H1 (cell line): ENCODE results near the gene BTRC. TPM values are rescaled to one million over a fixed set of nuclear protein-coding genes. Genes with fewer than 3 reads are reported as not detected.

Experiments
- CTCF ChIA-PET: fragments of 300-600 bp; sonication (Branson Sonifier 250); formaldehyde crosslinking; loops from one replicate; lab custom pipeline; 2021; ENCODE audit not compliant: partially characterized antibody; lab: Charles Lee
- POLR2A ChIA-PET: fragments of 300-600 bp; sonication (Branson Sonifier 250); formaldehyde crosslinking; loops from one replicate; lab custom pipeline; 2021; ENCODE audit warnings: inconsistent platforms; ENCODE audit not compliant: partially characterized antibody; lab: Charles Lee
- DNase-seq, 2 experiments: peaks; one replicate each; pipeline versions ENCODE4 v3.0.0 to v3.0.0-alpha.2; 2010 to 2022; ENCODE audit warnings: low spot score in 2 of 2, low read depth in 1 of 2, mixed read lengths in 1 of 2
- FAIRE-seq: peaks from 2 replicates; lab custom pipeline; 2011; peaks lifted over from hg19 to GRCh38; lab: Jason Lieb, UNC
- H2AFZ ChIP-seq: 2 replicates; pipeline ENCODE4 v1.8.1; 2012; ENCODE audit warnings: low read length, inconsistent platforms
- H2AK5ac ChIP-seq: 2 replicates; pipeline ENCODE4 v1.6.1; 2013; ENCODE audit warnings: low read depth, low read length
- H2BK120ac ChIP-seq: replicated peaks from 2 replicates; pipeline ENCODE3; 2013; ENCODE audit warnings: low read depth, low read length, inconsistent platforms
- H2BK12ac ChIP-seq: 2 replicates; pipeline ENCODE4 v1.6.1; 2013; ENCODE audit warnings: low read depth, low read length
- H2BK15ac ChIP-seq: 2 replicates; pipeline ENCODE4 v1.6.1; 2013; ENCODE audit warnings: low read length
- H2BK20ac ChIP-seq: 2 replicates; pipeline ENCODE4 v1.6.1; 2013; ENCODE audit warnings: low read length
- H2BK5ac ChIP-seq: 2 replicates; pipeline ENCODE4 v1.6.1; 2013; ENCODE audit warnings: low read depth, low read length
- H3K14ac ChIP-seq: 2 replicates; pipeline ENCODE4 v1.6.1; 2013; ENCODE audit warnings: inconsistent platforms; ENCODE audit not compliant: insufficient read length
- H3K18ac ChIP-seq: 2 replicates; pipeline ENCODE4 v1.6.1; 2013; ENCODE audit warnings: low read length; ENCODE audit errors: extremely low read depth
- H3K23ac ChIP-seq: 2 replicates; pipeline ENCODE4 v1.6.1; 2013; ENCODE audit warnings: inconsistent platforms; ENCODE audit not compliant: insufficient read length
- H3K23me2 ChIP-seq: 2 replicates; pipeline ENCODE4 v1.6.1; 2013; ENCODE audit warnings: low read depth, low read length
- H3K27ac ChIP-seq: 2 replicates; pipeline ENCODE4 v1.6.1; 2011; ENCODE audit warnings: low read depth, low read length, inconsistent platforms
- H3K27me3 ChIP-seq, 4 experiments: replicated peaks in 1 of 4; 1 replicate in 1 of 4; 2 replicates in 3 of 4; pipeline versions ENCODE4 v1.6.1 to v1.8.1; 2011 to 2013; ENCODE audit warnings: low read length in 3 of 4, mild to moderate bottlenecking in 3 of 4, inconsistent platforms in 2 of 4, mixed read lengths in 2 of 4, moderate library complexity in 1 of 4; ENCODE audit not compliant: control insufficient read depth in 3 of 4, insufficient read depth in 3 of 4; ENCODE audit errors: extremely low read depth in 1 of 4
- H3K36me3 ChIP-seq, 4 experiments: 2 replicates each; pipeline versions ENCODE4 v1.6.1 to v1.8.1; 2011 to 2013; ENCODE audit warnings: mild to moderate bottlenecking in 4 of 4, low read length in 3 of 4, moderate library complexity in 2 of 4, control low read depth in 1 of 4, inconsistent platforms in 1 of 4; ENCODE audit not compliant: insufficient read depth in 4 of 4, control insufficient read depth in 2 of 4
- H3K4ac ChIP-seq: replicated peaks from 2 replicates; pipeline ENCODE3; 2013; ENCODE audit warnings: low read length, low read depth, mixed read lengths, inconsistent platforms; ENCODE audit not compliant: insufficient read length
- H3K4me1 ChIP-seq, 4 experiments: replicated peaks in 1 of 4; 1 replicate in 1 of 4; 2 replicates in 3 of 4; pipeline versions ENCODE4 v1.6.1 to v1.8.1; 2011 to 2013; ENCODE audit warnings: low read length in 3 of 4, inconsistent platforms in 2 of 4, mixed read lengths in 1 of 4; ENCODE audit not compliant: insufficient read depth in 4 of 4, control insufficient read depth in 3 of 4
- H3K4me2 ChIP-seq, 2 experiments: 2 replicates each; pipeline versions ENCODE4 v1.6.1 to v1.8.1; 2011 to 2013; ENCODE audit warnings: low read depth in 2 of 2, low read length in 2 of 2, control low read depth in 1 of 2, inconsistent platforms in 1 of 2, mild to moderate bottlenecking in 1 of 2; ENCODE audit not compliant: insufficient read depth in 1 of 2
- H3K4me3 ChIP-seq, 4 experiments: fragments of 200-600, 300-600 bp in 1 of 4; sonication (generic), shearing (Covaris generic), sonication (Bioruptor Twin) in 1 of 4; 2 replicates each; pipeline versions ENCODE4 v1.5.1 to v1.8.1; 2011 to 2016; ENCODE audit warnings: low read length in 4 of 4, low read depth in 3 of 4, control low read depth in 2 of 4, inconsistent platforms in 2 of 4, mild to moderate bottlenecking in 2 of 4, mixed read lengths in 1 of 4, moderate library complexity in 1 of 4; ENCODE audit not compliant: insufficient read depth in 2 of 4; ENCODE audit errors: extremely low read depth in 1 of 4
- H3K56ac ChIP-seq: replicated peaks from 2 replicates; pipeline ENCODE3; 2013; ENCODE audit warnings: low read depth, mild to moderate bottlenecking, mixed read lengths, low read length, inconsistent platforms; ENCODE audit not compliant: insufficient read length
- H3K79me1 ChIP-seq: 2 replicates; pipeline ENCODE4 v1.6.1; 2013; ENCODE audit warnings: low read depth, low read length, control low read depth
- H3K79me2 ChIP-seq, 2 experiments: 2 replicates each; pipeline versions ENCODE4 v1.6.1 to v1.8.1; 2012 to 2013; ENCODE audit warnings: low read length in 2 of 2, mild to moderate bottlenecking in 2 of 2, inconsistent platforms in 1 of 2; ENCODE audit not compliant: insufficient read depth in 2 of 2, control insufficient read depth in 1 of 2
- H3K9ac ChIP-seq, 4 experiments: replicated peaks in 1 of 4; 1 replicate in 1 of 4; 2 replicates in 3 of 4; pipeline versions ENCODE4 v1.6.1 to v1.8.1; 2011 to 2013; ENCODE audit warnings: low read depth in 3 of 4, low read length in 3 of 4, control low read depth in 2 of 4, mild to moderate bottlenecking in 2 of 4, moderate library complexity in 2 of 4, inconsistent platforms in 1 of 4; ENCODE audit errors: extremely low read depth in 1 of 4
- H3K9me3 ChIP-seq, 2 experiments: 2 replicates each; pipeline versions ENCODE4 v1.6.1 to v1.8.1; 2012 to 2013; ENCODE audit warnings: mild to moderate bottlenecking in 2 of 2, moderate library complexity in 2 of 2, control low read depth in 1 of 2, inconsistent platforms in 1 of 2, low read depth in 1 of 2, low read length in 1 of 2, mixed read lengths in 1 of 2; ENCODE audit not compliant: insufficient read depth in 2 of 2
- H4K20me1 ChIP-seq, 2 experiments: replicated peaks in 1 of 2; 2 replicates each; pipeline versions ENCODE3 to v1.8.1; 2011 to 2013; ENCODE audit warnings: inconsistent platforms in 2 of 2, low read length in 2 of 2, mild to moderate bottlenecking in 1 of 2; ENCODE audit not compliant: insufficient read depth in 2 of 2, control insufficient read depth in 1 of 2
- H4K5ac ChIP-seq: 2 replicates; pipeline ENCODE4 v1.6.1; 2013; ENCODE audit warnings: low read length, low read depth, mixed read lengths, inconsistent platforms; ENCODE audit not compliant: insufficient read length
- H4K8ac ChIP-seq: 2 replicates; pipeline ENCODE4 v1.8.0; 2013; ENCODE audit warnings: mild to moderate bottlenecking, moderate library complexity, low read length, inconsistent platforms; ENCODE audit not compliant: insufficient read depth; ENCODE audit errors: extremely low read depth
- H4K91ac ChIP-seq: replicated peaks from 2 replicates; pipeline ENCODE3; 2013; ENCODE audit warnings: low read length, mixed read lengths, inconsistent platforms; ENCODE audit not compliant: insufficient read length
- ATF3 ChIP-seq: IDR thresholded peaks from 2 replicates; pipeline ENCODE4 v1.6.1; 2011; ENCODE audit warnings: low read depth, mild to moderate bottlenecking, low read length; ENCODE audit not compliant: insufficient read depth
- CEBPB ChIP-seq: IDR thresholded peaks from 2 replicates; pipeline ENCODE4 v1.6.1; 2012; ENCODE audit warnings: low read depth, low read length
- EGR1 ChIP-seq: IDR thresholded peaks from 2 replicates; pipeline ENCODE4 v1.6.1; 2011; ENCODE audit warnings: low read depth, low read length, borderline replicate concordance
- KDM1A ChIP-seq: fragments of 200-600, 300-600 bp; sonication (generic); IDR thresholded peaks from 2 replicates; pipeline ENCODE4 v1.7.1; 2016; ENCODE audit warnings: mild to moderate bottlenecking, low read length, borderline replicate concordance
- KDM5A ChIP-seq: fragments of 200-600 bp; IDR thresholded peaks from 2 replicates; pipeline ENCODE4 v1.7.1; 2012; ENCODE audit warnings: mild to moderate bottlenecking, low read length, inconsistent platforms, mixed read lengths
- NRF1 ChIP-seq: IDR thresholded peaks from 2 replicates; pipeline ENCODE4 v1.6.1; 2011; ENCODE audit warnings: mild to moderate bottlenecking, low read depth, low read length, improper control_type of control experiment
- RBBP5 ChIP-seq: IDR thresholded peaks from 2 replicates; pipeline ENCODE4 v1.7.1; 2012; ENCODE audit warnings: low read depth, mild to moderate bottlenecking, inconsistent platforms, low read length, moderate library complexity, borderline replicate concordance
- RXRA ChIP-seq: IDR thresholded peaks from 2 replicates; pipeline ENCODE4 v1.6.1; 2011; ENCODE audit warnings: low read depth, mild to moderate bottlenecking, low read length, moderate library complexity; ENCODE audit not compliant: insufficient read depth
- TBP ChIP-seq: IDR thresholded peaks from 2 replicates; pipeline ENCODE4 v1.6.1; 2011; ENCODE audit warnings: low read depth, low read length, improper control_type of control experiment
- YY1 ChIP-seq: IDR thresholded peaks from 2 replicates; pipeline ENCODE4 v1.6.1; 2011; ENCODE audit warnings: low read depth, mild to moderate bottlenecking, low read length
- WGBS, 2 experiments: shearing (Covaris generic) in 1 of 2; methylation state at CpG; one replicate each; pipeline versions ENCODE4 v1.1.6 to v1.1.7; 2013 to 2015; ENCODE audit warnings: low lambda C conversion rate in 2 of 2, mixed read lengths in 2 of 2, inconsistent platforms in 1 of 2, low coverage in 1 of 2, missing lambda C conversion rate in 1 of 2; ENCODE audit not compliant: insufficient replicate concordance in 2 of 2, insufficient coverage in 1 of 2, insufficient read length in 1 of 2; ENCODE audit errors: extremely low coverage in 1 of 2, missing lambda C conversion rate in 1 of 2; 5-methylcytosine and 5-hydroxymethylcytosine counted together
- polyA plus RNA-seq, 7 experiments: library from polyadenylated mRNA; depleted of rRNA in 3 of 7; stranded (reverse) in 5 of 7; unstranded in 2 of 7; fragments of >200 nt in 5 of 7; fragments of 200-250 nt in 2 of 7; gene quantifications; 1 replicate in 5 of 7; 2 replicates in 1 of 7; 4 replicates in 1 of 7; pipeline versions ENCODE4 v1.2.1 to v1.2.3, GENCODE V29; 2011 to 2013; ENCODE audit warnings: missing spikeins in 2 of 7, mixed read lengths in 2 of 7
- total RNA-seq: library from RNA; stranded (reverse); fragmentation: NEBNext Ultra II Directional; extraction: Animal tissue kit (Norgen Biotek cat#: 25700); gene quantifications from 2 replicates; pipeline ENCODE4 v1.2.1, GENCODE V29; 2021
- TF ChIP-seq, protein P1 (sequence below): IDR thresholded peaks from 2 replicates; pipeline ENCODE4 v1.6.1; 2012; ENCODE audit warnings: inconsistent platforms
- TF ChIP-seq, protein P2 (sequence below): IDR thresholded peaks from 2 replicates; pipeline ENCODE4 v1.6.1; 2012; ENCODE audit warnings: low read length, inconsistent platforms

BTRC gene
- total and polyA plus RNA-seq, 2 of the 8 experiments (the other 6 are each of a cell fraction or from before 2014, with no cell fraction given) = 9.9 to 24.7 TPM

- H3K4me1 ChIP-seq = peaks cover 0 to 6% (median 3%) of the 10 kb centered on the region in 4 experiments; a peak in 4 of 7 replicates
- no peak overlapping the region for H4K5ac ChIP-seq
- no peak overlapping the region for H3K56ac ChIP-seq
- DNase-seq (no peak), FAIRE-seq (no peak)
- no peak overlapping the region for H2AK5ac ChIP-seq
- peaks cover 0 to 4% of the 10 kb centered on the region in 2 experiments for H4K20me1 ChIP-seq
- H3K23ac ChIP-seq = no peak overlapping the region
- no peak overlapping the region for H3K9ac ChIP-seq
- H2AFZ ChIP-seq = no peak overlapping the region
- no peaks in the 10 kb centered on the region; the same call in 1 of the 2 replicates for H3K23me2 ChIP-seq
- H3K27ac ChIP-seq = no peak overlapping the region
- no peak overlapping the region for H2BK5ac ChIP-seq
- H3K9me3 ChIP-seq = no peaks in the 10 kb centered on the region
- no peaks in the 10 kb centered on the region for H3K79me2 ChIP-seq
- no peak overlapping the region for H2BK120ac ChIP-seq
- H3K79me1 ChIP-seq = no peaks in the 10 kb centered on the region
- no peak overlapping the region for H2BK12ac ChIP-seq
- 75% methylated on average over 3 of the region's 3 CpGs; no CpG with 5 or more reads in 1 of the 2 experiments for WGBS, 2 experiments
- H2BK15ac ChIP-seq = no peak overlapping the region
- no peak overlapping the region for H4K91ac ChIP-seq
- CTCF ChIA-PET = interaction anchor here (0.6 to 7.5 kb wide), 8 partner anchors 21 to 401 kb away, joined by 3 to 38 read pairs (median 6); no protein-coding TSS in a partner anchor
- no peak overlapping the region for H3K4me3 ChIP-seq
- H3K27me3 ChIP-seq = peaks cover 2 to 23% (median 20%) of the 10 kb centered on the region in 4 experiments
- no peak overlapping the region for H3K14ac ChIP-seq
- no peaks in the 10 kb centered on the region for H3K36me3 ChIP-seq
- H3K18ac ChIP-seq = no peak overlapping the region
- H3K4me2 ChIP-seq = no peak overlapping the region
- no peak overlapping the region for H3K4ac ChIP-seq
- H2BK20ac ChIP-seq = no peak overlapping the region
- POLR2A ChIA-PET = interaction anchor here (2.8 kb wide), 1 partner anchor 10 kb away, joined by 9 read pairs; no protein-coding TSS in a partner anchor
- H4K8ac ChIP-seq = no peak overlapping the region
- TF ChIP-seq, protein P1, sequence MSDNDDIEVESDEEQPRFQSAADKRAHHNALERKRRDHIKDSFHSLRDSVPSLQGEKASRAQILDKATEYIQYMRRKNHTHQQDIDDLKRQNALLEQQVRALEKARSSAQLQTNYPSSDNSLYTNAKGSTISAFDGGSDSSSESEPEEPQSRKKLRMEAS = no peak
- TF ChIP-seq, protein P2, sequence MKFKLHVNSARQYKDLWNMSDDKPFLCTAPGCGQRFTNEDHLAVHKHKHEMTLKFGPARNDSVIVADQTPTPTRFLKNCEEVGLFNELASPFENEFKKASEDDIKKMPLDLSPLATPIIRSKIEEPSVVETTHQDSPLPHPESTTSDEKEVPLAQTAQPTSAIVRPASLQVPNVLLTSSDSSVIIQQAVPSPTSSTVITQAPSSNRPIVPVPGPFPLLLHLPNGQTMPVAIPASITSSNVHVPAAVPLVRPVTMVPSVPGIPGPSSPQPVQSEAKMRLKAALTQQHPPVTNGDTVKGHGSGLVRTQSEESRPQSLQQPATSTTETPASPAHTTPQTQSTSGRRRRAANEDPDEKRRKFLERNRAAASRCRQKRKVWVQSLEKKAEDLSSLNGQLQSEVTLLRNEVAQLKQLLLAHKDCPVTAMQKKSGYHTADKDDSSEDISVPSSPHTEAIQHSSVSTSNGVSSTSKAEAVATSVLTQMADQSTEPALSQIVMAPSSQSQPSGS = no peak
- no peak for TF ChIP-seq YY1
- no peak for TF ChIP-seq CEBPB
- no peak for TF ChIP-seq RBBP5
- TF ChIP-seq EGR1 = no peak
- TF ChIP-seq ATF3 = no peak
- no peak for TF ChIP-seq TBP
- no peak for TF ChIP-seq RXRA
- TF ChIP-seq NRF1 = no peak
- no peak for TF ChIP-seq KDM5A
- no peak for TF ChIP-seq KDM1A
These were observed 209.0 kb downstream of the BTRC start for GRCh38 chr10:101563007-101563406.
